ENCODE data around the gene VPS37C.

GRCh38 chr11:61119055-61119454 lies 42.2 kb downstream of the VPS37C start:
- TF ChIP-seq CTCF (IDR thresholded peaks at IDR 0.05; ENCODE audit: low read length) (no peak), EZH2phosphoT487 (IDR thresholded peaks at IDR 0.05; ENCODE audit: low read length) (no peak), EZH2 (optimal IDR thresholded peaks at IDR 0.05; ENCODE audit: low read depth, low read length) (no peak)
